ENCODE measurements around the gene MAG. TPM values are rescaled to one million over a fixed set of nuclear protein-coding genes. Genes with fewer than 3 reads are reported as not detected.
A peak's percentile ranks its signal among the peaks of the same experiment; 100 is the strongest.

Gene MAG
- total and polyA plus RNA-seq, 2 of the 13 experiments (the other 11 are each of a cell fraction or from before 2014, with no cell fraction given): 0.20 to 1.3 TPM

GRCh38 chr19:35265900-35266519 is 26.0 kb upstream of the MAG start:
- CTCF ChIA-PET (ENCODE audit: low intra/inter-chr PET ratio, low total read pairs): no interaction called here
- no peaks in the 10 kb centered on the region for H4K20me1 ChIP-seq (ENCODE audit: insufficient read depth, low read length)
- in situ Hi-C loops (cut with HindIII; ENCODE audit: extremely low pct_ligation_motif_present, low pct_unique_long_range_greater_than_20kb): no loop called here
- POLR2A ChIA-PET: interaction anchor here (0.8 to 3.2 kb wide), 4 partner anchors 9 to 87 kb away, joined by 3 to 19 read pairs (median 4); no protein-coding TSS in a partner anchor
- no TSS peak for BruUV-seq (replicated peaks)
- FAIRE-seq (no peak), DNase-seq (ENCODE audit: low spot score) (no peak), ATAC-seq (no peak)
- no peaks in the 10 kb centered on the region for H3K27me3 ChIP-seq (ENCODE audit: control insufficient read depth in 1 of 2, insufficient read depth in 2 of 2, low read length in 2 of 2)
- intact Hi-C loops (cut with micrococcal nuclease; ENCODE audit: unreplicated experiment): loop anchor here (5.0 kb wide), 1 partner anchor 191 kb away; no protein-coding TSS in a partner anchor
- peaks cover 15 to 47% of the 10 kb centered on the region in 2 experiments; a peak in 4 of 5 replicates for H3K36me3 ChIP-seq (replicated peaks in 1 of 2; ENCODE audit: control insufficient read depth in 1 of 2, insufficient read depth in 2 of 2, low read length in 2 of 2)
- H3K27ac ChIP-seq (ENCODE audit: extremely low read length, insufficient read depth, low read length): peak overlapping the region; percentile 26
- no peak overlapping the region for H2AFZ ChIP-seq (ENCODE audit: low read length)
- peaks cover 20% of the 10 kb centered on the region for H3K4me1 ChIP-seq (ENCODE audit: insufficient read depth, low read length)
- H3K79me2 ChIP-seq (ENCODE audit: insufficient read depth, low read length): peaks cover 18% of the 10 kb centered on the region
- no peak overlapping the region for H3K9ac ChIP-seq (ENCODE audit: insufficient read depth, low read depth, low read length)
- no peak overlapping the region for H3K4me2 ChIP-seq (ENCODE audit: low read depth, low read length)
- no peaks in the 10 kb centered on the region for H3K9me3 ChIP-seq (ENCODE audit: low read length)
- WGBS (ENCODE audit: low lambda C conversion rate): 96% methylated on average over 5 of the region's 10 CpGs
- no peak overlapping the region for H3K4me3 ChIP-seq (replicated peaks in 1 of 3; ENCODE audit: insufficient read depth in 1 of 3, low read depth in 2 of 3, low read length in 3 of 3)
- no peak for TF ChIP-seq ZNF543 (CRISPR knock-in tag; IDR thresholded peaks at IDR 0.05)
- peak; percentile 8; the same call in 1 of the 2 replicates for TF ChIP-seq AKAP8 (CRISPR knock-in tag; IDR thresholded peaks at IDR 0.05)
- no peak for TF ChIP-seq SIX1 (CRISPR knock-in tag; IDR thresholded peaks at IDR 0.05; ENCODE audit: borderline replicate concordance)
- TF ChIP-seq FOXJ3 (CRISPR knock-in tag; IDR thresholded peaks at IDR 0.05; ENCODE audit: borderline replicate concordance): no peak
- TF ChIP-seq HMGXB4 (CRISPR knock-in tag; IDR thresholded peaks at IDR 0.05; ENCODE audit: borderline replicate concordance in 1 of 2, low read depth in 1 of 2): no peak
- TF ChIP-seq NCOR1 (IDR thresholded peaks at IDR 0.05; ENCODE audit: borderline replicate concordance, low read length): no peak
- TF ChIP-seq KDM1A (CRISPR knock-in tag; IDR thresholded peaks at IDR 0.05): no peak
- TF ChIP-seq ZNF552 (CRISPR knock-in tag; IDR thresholded peaks at IDR 0.05; ENCODE audit: borderline replicate concordance): no peak
- no peak for TF ChIP-seq AGO1 (IDR thresholded peaks at IDR 0.05; ENCODE audit: low read depth, low read length, poor library complexity, severe bottlenecking)
- TF ChIP-seq ZNF124 (CRISPR knock-in tag; IDR thresholded peaks at IDR 0.05): no peak
- TF ChIP-seq HOXA9 (CRISPR knock-in tag; IDR thresholded peaks at IDR 0.05; ENCODE audit: borderline replicate concordance): 0 out of 2 replicates have a peak, but pooled peaks have one; percentile 14
- no peak for TF ChIP-seq HNRNPLL (IDR thresholded peaks at IDR 0.05; ENCODE audit: low read depth, low read length, poor library complexity, severe bottlenecking)
- TF ChIP-seq ZNF326 (CRISPR knock-in tag; IDR thresholded peaks at IDR 0.05; ENCODE audit: borderline replicate concordance): peak; percentile 74; the same call in 1 of the 2 replicates
- TF ChIP-seq LBX2 (CRISPR knock-in tag; IDR thresholded peaks at IDR 0.05; ENCODE audit: borderline replicate concordance): no peak
- TF ChIP-seq SAFB2 (CRISPR knock-in tag; IDR thresholded peaks at IDR 0.05; ENCODE audit: borderline replicate concordance, low read depth): no peak
- TF ChIP-seq GABPB1 (CRISPR knock-in tag; IDR thresholded peaks at IDR 0.05): no peak
- no peak for TF ChIP-seq ZNF512B (CRISPR knock-in tag; IDR thresholded peaks at IDR 0.05; ENCODE audit: borderline replicate concordance)
- 0 out of 2 replicates have a peak, but pooled peaks have one; percentile 17 for TF ChIP-seq POLR2G (IDR thresholded peaks at IDR 0.05; ENCODE audit: low read depth, low read length)
